PC-3 (cell line): ENCODE data around the gene SRD5A2. TPM values are rescaled to one million over a fixed set of nuclear protein-coding genes. Genes with fewer than 3 reads are reported as not detected.

Experiments used
- ATAC-seq: fragments of 200-7000 bp; cut with Tn5 transposase; 2 replicates; pipeline ENCODE4 v1.9.1; 2020; ENCODE audit warnings: mild to moderate bottlenecking, moderate library complexity
- BruUV-seq: library from RNA; stranded (reverse); fragments of 400-500 nt; replicated peaks from 2 replicates; lab custom pipeline; 2021; lab: Mats Ljungman, UMichigan
- CTCF ChIA-PET: fragments of 300-600 bp; sonication (Branson Sonifier 250); formaldehyde crosslinking; loops from one replicate; lab custom pipeline; 2022; ENCODE audit warnings: antibody characterized with exemption; lab: Charles Lee
- POLR2A ChIA-PET: fragments of 300-600 bp; sonication (Branson Sonifier 250); formaldehyde crosslinking; loops from one replicate; lab custom pipeline; 2022; ENCODE audit warnings: antibody characterized with exemption; ENCODE audit not compliant: unreplicated experiment; lab: Charles Lee
- DNase-seq: peaks from one replicate; pipeline ENCODE4 v3.0.0-alpha.2; 2015
- H2AFZ ChIP-seq: fragments of 300-600 bp; sonication (generic); 2 replicates; pipeline ENCODE4 v1.6.0; 2016; ENCODE audit warnings: antibody characterized with exemption, low read length
- H3F3A ChIP-seq: fragments of 300-600 bp; sonication (generic); one replicate; pipeline ENCODE4 v1.6.0; 2017; ENCODE audit warnings: antibody characterized with exemption, low read length, control low read depth, mild to moderate bottlenecking; ENCODE audit not compliant: unreplicated experiment
- H3K27ac ChIP-seq: fragments of 300-600 bp; sonication (generic); 2 replicates; pipeline ENCODE4 v1.5.1; 2016; ENCODE audit warnings: mild to moderate bottlenecking, low read length
- H3K27me3 ChIP-seq: fragments of 300-600 bp; sonication (generic); 2 replicates; pipeline ENCODE4 v1.6.1; 2016; ENCODE audit warnings: low read length, mixed read lengths
- H3K36me3 ChIP-seq: fragments of 300-600 bp; sonication (generic); 2 replicates; pipeline ENCODE4 v1.6.1; 2016; ENCODE audit warnings: low read depth, mixed run types, low read length, mixed read lengths
- H3K4me1 ChIP-seq: fragments of 300-600 bp; sonication (generic); 2 replicates; pipeline ENCODE4 v1.5.1; 2016; ENCODE audit warnings: low read length; ENCODE audit not compliant: insufficient read depth
- H3K4me2 ChIP-seq: fragments of 300-600 bp; sonication (generic); 2 replicates; pipeline ENCODE4 v1.6.0; 2016; ENCODE audit warnings: low read length
- H3K4me3 ChIP-seq: fragments of 300-600 bp; sonication (generic); 2 replicates; pipeline ENCODE4 v1.5.1; 2016; ENCODE audit warnings: mild to moderate bottlenecking, low read length, mixed read lengths
- H3K79me2 ChIP-seq: fragments of 300-600 bp; sonication (generic); 2 replicates; pipeline ENCODE4 v1.6.1; 2017; ENCODE audit warnings: low read length, mixed read lengths
- H3K9ac ChIP-seq: fragments of 300-600 bp; sonication (generic); 2 replicates; pipeline ENCODE4 v1.6.0; 2016; ENCODE audit warnings: mild to moderate bottlenecking, low read length
- H3K9me2 ChIP-seq: fragments of 300-600 bp; sonication (generic); replicated peaks from 2 replicates; pipeline ENCODE4 v1.6.1; 2016; ENCODE audit warnings: mixed run types, low read length, mixed read lengths
- H3K9me3 ChIP-seq: fragments of 300-600 bp; sonication (generic); 2 replicates; pipeline ENCODE4 v1.6.1; 2016; ENCODE audit warnings: low read length, mixed read lengths
- H4K20me1 ChIP-seq: fragments of 300-600 bp; sonication (generic); 2 replicates; pipeline ENCODE4 v1.6.1; 2016; ENCODE audit warnings: low read length, mixed read lengths
- EZH2 ChIP-seq: fragments of 300-600 bp; sonication (generic); IDR thresholded peaks from one replicate; pipeline ENCODE4 v1.6.1; 2017; ENCODE audit warnings: antibody characterized with exemption, mild to moderate bottlenecking, low read length; ENCODE audit not compliant: unreplicated experiment
- EZH2phosphoT487 ChIP-seq: fragments of 300-600 bp; sonication (generic); IDR thresholded peaks from 2 replicates; pipeline ENCODE4 v1.6.1; 2018; ENCODE audit warnings: mild to moderate bottlenecking, antibody characterized with exemption, low read length, borderline replicate concordance
- intact Hi-C: fragments of 100-400 bp; cut with micrococcal nuclease; formaldehyde crosslinking; loops from 2 replicates; pipeline ENCODE4 v1.9.0; 2023
- total RNA-seq: library from RNA; depleted of rRNA; stranded (reverse); fragments of >200 nt; gene quantifications from 2 replicates; pipeline ENCODE4 v1.2.3, GENCODE V29; 2014
- TF ChIP-seq, protein P1 (sequence below): fragments of 300-600 bp; sonication (generic); conservative IDR thresholded peaks from 2 replicates; pipeline ENCODE4 v1.5.1; 2017; ENCODE audit warnings: antibody characterized with exemption, low read depth, mild to moderate bottlenecking, low read length

Gene SRD5A2
- total RNA-seq, 1 experiment from 2014 or later = 0.07 TPM

DNA sequence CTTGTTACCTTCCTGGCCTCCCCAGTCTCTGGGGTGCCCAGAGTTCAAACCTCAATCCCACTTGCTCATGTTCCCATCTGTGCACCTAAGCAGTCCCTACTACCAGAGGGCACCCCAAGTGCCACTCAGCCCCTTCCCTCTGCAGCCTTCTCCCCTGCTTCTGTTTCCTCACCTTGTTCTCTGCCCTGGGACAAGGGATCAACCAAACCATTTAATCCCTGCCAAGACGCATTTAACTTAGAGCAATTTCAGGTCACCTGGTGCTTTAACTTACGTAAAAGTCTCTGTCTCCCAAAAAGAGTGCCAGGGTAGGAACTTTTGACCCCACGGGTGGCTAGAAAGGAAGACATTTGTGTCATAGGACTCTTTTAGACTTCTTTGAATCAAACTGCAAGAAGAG lies 67.2 kb downstream of the SRD5A2 start:
- H3K27ac ChIP-seq = no peak overlapping the region
- H3K4me1 ChIP-seq = no peaks in the 10 kb centered on the region
- no peak overlapping the region for H3K4me3 ChIP-seq
- ChIA-PET CTCF (no interaction called here), POLR2A (no interaction called here)
- H3K9me2 ChIP-seq = no peaks in the 10 kb centered on the region
- H3K27me3 ChIP-seq = no peaks in the 10 kb centered on the region
- no peak for DNase-seq
- no TSS peak for BruUV-seq
- no peaks in the 10 kb centered on the region for H4K20me1 ChIP-seq
- H2AFZ ChIP-seq = no peak overlapping the region
- no peaks in the 10 kb centered on the region for H3K79me2 ChIP-seq
- no peak for TF ChIP-seq EZH2
- TF ChIP-seq, protein P1, sequence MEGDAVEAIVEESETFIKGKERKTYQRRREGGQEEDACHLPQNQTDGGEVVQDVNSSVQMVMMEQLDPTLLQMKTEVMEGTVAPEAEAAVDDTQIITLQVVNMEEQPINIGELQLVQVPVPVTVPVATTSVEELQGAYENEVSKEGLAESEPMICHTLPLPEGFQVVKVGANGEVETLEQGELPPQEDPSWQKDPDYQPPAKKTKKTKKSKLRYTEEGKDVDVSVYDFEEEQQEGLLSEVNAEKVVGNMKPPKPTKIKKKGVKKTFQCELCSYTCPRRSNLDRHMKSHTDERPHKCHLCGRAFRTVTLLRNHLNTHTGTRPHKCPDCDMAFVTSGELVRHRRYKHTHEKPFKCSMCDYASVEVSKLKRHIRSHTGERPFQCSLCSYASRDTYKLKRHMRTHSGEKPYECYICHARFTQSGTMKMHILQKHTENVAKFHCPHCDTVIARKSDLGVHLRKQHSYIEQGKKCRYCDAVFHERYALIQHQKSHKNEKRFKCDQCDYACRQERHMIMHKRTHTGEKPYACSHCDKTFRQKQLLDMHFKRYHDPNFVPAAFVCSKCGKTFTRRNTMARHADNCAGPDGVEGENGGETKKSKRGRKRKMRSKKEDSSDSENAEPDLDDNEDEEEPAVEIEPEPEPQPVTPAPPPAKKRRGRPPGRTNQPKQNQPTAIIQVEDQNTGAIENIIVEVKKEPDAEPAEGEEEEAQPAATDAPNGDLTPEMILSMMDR = no peak
- no peak for TF ChIP-seq EZH2phosphoT487
- H3K9ac ChIP-seq = no peak overlapping the region
- no peaks in the 10 kb centered on the region for H3F3A ChIP-seq
- H3K4me2 ChIP-seq = no peak overlapping the region
- intact Hi-C loops = no loop called here
- ATAC-seq = no peak
- no peaks in the 10 kb centered on the region for H3K36me3 ChIP-seq
- H3K9me3 ChIP-seq = no peaks in the 10 kb centered on the region

DNA sequence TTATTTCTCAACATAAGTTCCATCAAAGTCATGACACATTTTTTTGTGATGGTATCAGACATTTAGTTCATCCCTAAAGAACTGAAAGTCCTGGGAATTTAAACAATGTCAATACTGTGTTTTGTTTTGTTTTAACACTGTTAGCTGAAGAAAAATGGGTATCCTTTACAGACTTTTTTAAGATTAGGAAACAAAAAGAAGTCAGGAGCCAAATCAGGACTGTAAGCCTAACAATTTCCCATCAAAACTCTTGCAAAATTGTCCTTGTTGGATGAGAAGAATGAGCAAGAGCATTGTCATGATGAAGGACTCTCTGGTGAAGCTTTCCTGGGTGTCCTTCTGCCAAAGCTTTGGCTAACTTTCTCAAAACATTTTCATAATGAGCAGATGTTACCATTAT lies 69.4 kb downstream of the SRD5A2 start:
- ATAC-seq = no peak
- Histone ChIP-seq H3K4me1 (no peaks in the 10 kb centered on the region), H3K4me2 (no peak overlapping the region), H4K20me1 (no peaks in the 10 kb centered on the region), H3K9me2 (no peaks in the 10 kb centered on the region), H3K36me3 (no peaks in the 10 kb centered on the region), H3K9ac (no peak overlapping the region), H3K27me3 (peaks cover 2% of the 10 kb centered on the region; the same call in 1 of the 2 replicates), H2AFZ (no peak overlapping the region), H3K9me3 (no peaks in the 10 kb centered on the region), H3F3A (no peaks in the 10 kb centered on the region), H3K4me3 (no peak overlapping the region), H3K79me2 (no peaks in the 10 kb centered on the region), H3K27ac (no peak overlapping the region)
- TF ChIP-seq EZH2phosphoT487 = no peak
- no peak for TF ChIP-seq EZH2
- TF ChIP-seq, protein P1 = no peak
- CTCF ChIA-PET = no interaction called here
- intact Hi-C loops = no loop called here
- no peak for DNase-seq
- POLR2A ChIA-PET = no interaction called here
- no TSS peak for BruUV-seq

DNA sequence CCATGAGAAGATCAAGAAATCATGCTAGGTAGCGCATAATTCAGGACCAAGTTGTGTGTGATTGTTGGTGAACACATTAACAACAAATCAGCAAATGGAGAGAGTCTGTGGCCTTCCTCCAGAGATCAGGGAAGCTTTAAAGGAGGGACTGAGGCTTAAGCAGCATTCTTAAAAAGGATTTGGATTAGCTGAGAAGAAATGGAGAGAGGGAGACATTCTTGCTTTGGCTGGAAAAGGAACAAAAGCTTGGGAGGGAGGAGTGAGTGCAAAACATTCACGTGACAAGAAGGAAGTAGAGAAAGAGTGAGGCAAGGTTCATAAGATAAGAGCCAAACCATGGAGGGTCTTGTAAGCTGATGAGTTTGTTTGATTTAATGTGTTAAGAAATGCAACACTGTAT lies 75.6 kb downstream of the SRD5A2 start:
- ChIA-PET POLR2A (no interaction called here), CTCF (no interaction called here)
- intact Hi-C loops = no loop called here
- no peaks in the 10 kb centered on the region for H3F3A ChIP-seq
- no peaks in the 10 kb centered on the region for H3K9me3 ChIP-seq
- no peaks in the 10 kb centered on the region for H4K20me1 ChIP-seq
- H3K4me3 ChIP-seq = no peak overlapping the region
- no peaks in the 10 kb centered on the region for H3K36me3 ChIP-seq
- no peak overlapping the region for H2AFZ ChIP-seq
- no TSS peak for BruUV-seq
- no peaks in the 10 kb centered on the region for H3K9me2 ChIP-seq
- DNase-seq = no peak
- H3K4me2 ChIP-seq = no peak overlapping the region
- no peak overlapping the region for H3K27ac ChIP-seq
- no peak overlapping the region for H3K9ac ChIP-seq
- no peaks in the 10 kb centered on the region for H3K79me2 ChIP-seq
- peaks cover 6% of the 10 kb centered on the region; the same call in 1 of the 2 replicates for H3K27me3 ChIP-seq
- no peaks in the 10 kb centered on the region for H3K4me1 ChIP-seq
- no peak for ATAC-seq
- TF ChIP-seq, protein P1 = no peak
- TF ChIP-seq EZH2 (no peak), EZH2phosphoT487 (no peak)
